SK-N-SH (cell line): ENCODE data around the gene SCUBE3. TPM values are rescaled to one million over a fixed set of nuclear protein-coding genes. Genes with fewer than 3 reads are reported as not detected.

ENCODE experiments used
- CTCF ChIA-PET: fragments of 300-600, 350-600 bp; formaldehyde crosslinking; extraction: SDS; loops from one replicate; lab custom pipeline; 2021; lab: Yijun Ruan, JAX
- POLR2A ChIA-PET: fragments of 350-600 bp; sonication (Branson Sonifier 250); formaldehyde crosslinking; extraction: SDS; loops from one replicate; lab custom pipeline; 2020; ENCODE audit warnings: antibody characterized with exemption, inconsistent platforms; lab: Yijun Ruan, JAX
- DNase-seq: peaks from one replicate; pipeline ENCODE4 v3.0.0; 2012
- H2AFZ ChIP-seq: fragments of 200-600 bp; sonication (generic); 2 replicates; pipeline ENCODE4 v1.8.1; 2016; ENCODE audit warnings: antibody characterized with exemption, mild to moderate bottlenecking, low read depth
- H3F3A ChIP-seq: fragments of 200-600 bp; sonication (generic); replicated peaks from 2 replicates; pipeline ENCODE3; 2016; ENCODE audit warnings: antibody characterized with exemption, mild to moderate bottlenecking; ENCODE audit not compliant: insufficient read depth
- H3K27ac ChIP-seq, 2 experiments: fragments of 200-500 bp in 1 of 2; fragments of 200-600 bp in 1 of 2; sonication (Bioruptor generic) in 1 of 2; sonication (generic), shearing (Covaris generic) in 1 of 2; 2 replicates each; pipeline versions ENCODE4 v1.5.1 to v1.6.1; 2014 to 2016; ENCODE audit warnings: low read depth in 2 of 2, inconsistent platforms in 1 of 2, low read length in 1 of 2, mild to moderate bottlenecking in 1 of 2, mixed read lengths in 1 of 2
- H3K27me3 ChIP-seq: fragments of 200-600 bp; sonication (generic), shearing (Covaris generic); 2 replicates; pipeline ENCODE4 v1.6.1; 2016; ENCODE audit warnings: mixed run types; ENCODE audit not compliant: insufficient read depth
- H3K36me3 ChIP-seq, 2 experiments: fragments of 200-500 bp in 1 of 2; fragments of 200-600 bp in 1 of 2; sonication (Bioruptor generic) in 1 of 2; sonication (generic) in 1 of 2; replicated peaks in 1 of 2; 2 replicates each; pipeline versions ENCODE3 to v1.5.1; 2014 to 2016; ENCODE audit warnings: low read length in 1 of 2, mild to moderate bottlenecking in 1 of 2; ENCODE audit not compliant: insufficient read depth in 2 of 2, control insufficient read depth in 1 of 2
- H3K4me1 ChIP-seq, 2 experiments: fragments of 200-500 bp in 1 of 2; fragments of 200-600 bp in 1 of 2; sonication (Bioruptor generic) in 1 of 2; sonication (generic), shearing (Covaris generic) in 1 of 2; 2 replicates each; pipeline versions ENCODE4 v1.5.1 to v1.6.1; 2014 to 2016; ENCODE audit warnings: low read depth in 1 of 2, low read length in 1 of 2, mixed run types in 1 of 2; ENCODE audit not compliant: insufficient read depth in 2 of 2, control insufficient read depth in 1 of 2
- H3K4me2 ChIP-seq: fragments of 200-600 bp; sonication (generic), shearing (Covaris generic); 2 replicates; pipeline ENCODE4 v1.6.1; 2017; ENCODE audit warnings: mixed run types
- H3K4me3 ChIP-seq, 2 experiments: fragments of 200-500 bp in 1 of 2; fragments of 200-600 bp in 1 of 2; sonication (Bioruptor generic) in 1 of 2; sonication (generic), shearing (Covaris generic) in 1 of 2; 2 replicates each; pipeline versions ENCODE4 v1.5.1 to v1.8.1; 2014 to 2016; ENCODE audit warnings: low read depth in 2 of 2, inconsistent platforms in 1 of 2, low read length in 1 of 2, mild to moderate bottlenecking in 1 of 2, mixed read lengths in 1 of 2, moderate library complexity in 1 of 2
- H3K79me2 ChIP-seq: fragments of 200-600 bp; sonication (generic); 2 replicates; pipeline ENCODE4 v1.8.1; 2017; ENCODE audit warnings: mild to moderate bottlenecking; ENCODE audit not compliant: insufficient read depth
- H3K9ac ChIP-seq: fragments of 200-600 bp; sonication (generic); 2 replicates; pipeline ENCODE4 v1.6.1; 2017; ENCODE audit warnings: mixed run types
- H3K9me2 ChIP-seq: fragments of 200-600 bp; sonication (generic); 2 replicates; pipeline ENCODE4 v1.6.1; 2017; ENCODE audit warnings: mixed run types
- H3K9me3 ChIP-seq: fragments of 200-600 bp; sonication (generic); 2 replicates; pipeline ENCODE4 v1.6.1; 2017; ENCODE audit warnings: mixed run types, mild to moderate bottlenecking, moderate library complexity
- H4K20me1 ChIP-seq: fragments of 200-600 bp; sonication (generic); 2 replicates; pipeline ENCODE4 v1.6.1; 2017; ENCODE audit warnings: mild to moderate bottlenecking, mixed run types; ENCODE audit not compliant: insufficient read depth
- ELF1 ChIP-seq: IDR thresholded peaks from 2 replicates; pipeline ENCODE4 v1.4.0; 2012
- FOSL2 ChIP-seq: IDR thresholded peaks from 2 replicates; pipeline ENCODE4 v1.4.0; 2012; ENCODE audit warnings: low read depth, mild to moderate bottlenecking, moderate library complexity, borderline replicate concordance
- FOXM1 ChIP-seq: IDR thresholded peaks from 2 replicates; pipeline ENCODE4 v1.4.0; 2012; ENCODE audit warnings: low read depth, mild to moderate bottlenecking
- GATA2 ChIP-seq: sonication (generic); formaldehyde crosslinking; IDR thresholded peaks from 2 replicates; pipeline ENCODE4 v1.5.0; 2020; ENCODE audit warnings: mild to moderate bottlenecking, missing genetic modification reagents
- IRF3 ChIP-seq: fragments of 150-350 bp; IDR thresholded peaks from 2 replicates; pipeline ENCODE4 v1.6.1; 2016; ENCODE audit warnings: mild to moderate bottlenecking, low read depth, low read length
- JUND ChIP-seq: IDR thresholded peaks from 2 replicates; pipeline ENCODE4 v1.4.0; 2012
- NFIC ChIP-seq: IDR thresholded peaks from 2 replicates; pipeline ENCODE4 v1.4.0; 2012; ENCODE audit warnings: borderline replicate concordance
- NRF1 ChIP-seq: IDR thresholded peaks from 2 replicates; pipeline ENCODE4 v1.6.1; 2012; ENCODE audit warnings: low read depth, mild to moderate bottlenecking, low read length
- PBX3 ChIP-seq: IDR thresholded peaks from 2 replicates; pipeline ENCODE4; 2012
- POLR2AphosphoS5 ChIP-seq: IDR thresholded peaks from 2 replicates; pipeline ENCODE4 v1.6.1; 2012; ENCODE audit warnings: low read depth, low read length
- RXRA ChIP-seq: IDR thresholded peaks from 2 replicates; pipeline ENCODE4 v1.4.0; 2012; ENCODE audit warnings: low read depth, mild to moderate bottlenecking, borderline replicate concordance
- SIN3A ChIP-seq: IDR thresholded peaks from 2 replicates; pipeline ENCODE4 v1.6.1; 2012; ENCODE audit warnings: low read depth, mild to moderate bottlenecking, low read length, moderate library complexity, borderline replicate concordance
- TAF1 ChIP-seq: IDR thresholded peaks from 2 replicates; pipeline ENCODE4 v1.6.1; 2012; ENCODE audit warnings: low read depth, mild to moderate bottlenecking, low read length, moderate library complexity, borderline replicate concordance
- TCF12 ChIP-seq: IDR thresholded peaks from 2 replicates; pipeline ENCODE4 v1.4.0; 2012
- USF1 ChIP-seq: IDR thresholded peaks from 2 replicates; pipeline ENCODE4 v1.4.0; 2012; ENCODE audit warnings: low read depth, borderline replicate concordance
- WGBS: methylation state at CpG from one replicate; pipeline ENCODE4 v1.1.6; 2017; ENCODE audit warnings: low lambda C conversion rate; 5-methylcytosine and 5-hydroxymethylcytosine counted together
- polyA plus RNA-seq, 3 experiments: library from polyadenylated mRNA; depleted of rRNA; stranded (reverse); fragments of >200 nt; gene quantifications; 2 replicates each; pipeline ENCODE4 v1.2.3, GENCODE V29; 2012

The SCUBE3 gene
- 1.8 and 2.0 TPM in 2 replicates for polyA plus RNA-seq (2012; rRNA removed)
- polyA plus RNA-seq (2012; cell fraction: cytosol; rRNA removed) = 1.2 and 1.8 TPM in 2 replicates
- polyA plus RNA-seq (2012; cell fraction: nucleus; rRNA removed) = 2.7 and 4.3 TPM in 2 replicates

GRCh38 chr6:35213824-35214756 is at the start of gene SCUBE3:
TSS of gene SCUBE3 (plus strand) at chr6:35213956. CDS start at chr6:35214419, 463 bp downstream.
- peaks cover 9% of the 10 kb centered on the region; the same call in 1 of the 2 replicates for H3K79me2 ChIP-seq
- POLR2A ChIA-PET = interaction anchor here (0.6 kb wide), 1 partner anchor 247 kb away, joined by 3 read pairs; no protein-coding TSS in a partner anchor

GRCh38 chr6:35164277-35164676 is 49.5 kb upstream of the SCUBE3 start:
- ChIA-PET POLR2A (no interaction called here), CTCF (interaction anchor here (1.4 to 5.2 kb wide), 2 partner anchors 24 to 51 kb away, joined by 3 to 28 read pairs; no protein-coding TSS in a partner anchor)
- no peaks in the 10 kb centered on the region for H3F3A ChIP-seq
- no peak overlapping the region for H3K4me3 ChIP-seq
- no peak overlapping the region for H3K9ac ChIP-seq
- H3K79me2 ChIP-seq = no peaks in the 10 kb centered on the region
- H3K36me3 ChIP-seq = no peaks in the 10 kb centered on the region
- no peaks in the 10 kb centered on the region for H4K20me1 ChIP-seq
- no peak for TF ChIP-seq JUND
- no peak for TF ChIP-seq FOXM1
- TF ChIP-seq PBX3 = no peak
- TF ChIP-seq GATA2 (CRISPR knock-in tag) = no peak
- TF ChIP-seq NRF1 = no peak
- TF ChIP-seq TCF12 = no peak
- TF ChIP-seq USF1 = no peak
- H3K9me2 ChIP-seq = no peaks in the 10 kb centered on the region
- H3K9me3 ChIP-seq = no peaks in the 10 kb centered on the region; the same call in 1 of the 2 replicates
- DNase-seq = no peak
- H3K4me2 ChIP-seq = no peak overlapping the region
- H3K27me3 ChIP-seq = no peaks in the 10 kb centered on the region
- WGBS = 82% methylated on average over 6 of the region's 6 CpGs
- H3K4me1 ChIP-seq = peaks cover 0 to 26% of the 10 kb centered on the region in 2 experiments; a peak in 2 of 4 replicates
- no peak overlapping the region for H3K27ac ChIP-seq
- H2AFZ ChIP-seq = no peak overlapping the region

More at GRCh38 chr6:35213824-35214756, at the start of gene SCUBE3:
- peak within 1 kb of the TSS; percentile 54; the same call in 1 of the 2 replicates for H3K9ac ChIP-seq
- H3F3A ChIP-seq = no peaks in the 10 kb centered on the region
- H3K4me1 ChIP-seq = peaks cover 0 to 4% of the 10 kb centered on the region in 2 experiments; a peak in 1 of 4 replicates
- H3K27ac ChIP-seq = no peak within 1 kb of the TSS
- peak within 1 kb of the TSS; percentile 52 to 63 for H3K4me3 ChIP-seq
- peak within 1 kb of the TSS; percentile 90 for H3K4me2 ChIP-seq
- H2AFZ ChIP-seq = peak within 1 kb of the TSS; percentile 88
- H3K27me3 ChIP-seq = no peaks in the 10 kb centered on the region
- peak; percentile 92 for DNase-seq
- CTCF ChIA-PET = interaction anchor here (0.6 to 4.3 kb wide), 9 partner anchors 9 to 1443 kb away, joined by 3 to 29 read pairs (median 3); no protein-coding TSS in a partner anchor
- no peaks in the 10 kb centered on the region for H4K20me1 ChIP-seq
- TF ChIP-seq NFIC = no peak
- no peak for TF ChIP-seq POLR2AphosphoS5
- no peak for TF ChIP-seq RXRA
- TF ChIP-seq TCF12 = no peak
- no peak for TF ChIP-seq FOSL2
- no peak for TF ChIP-seq SIN3A
- no peak for TF ChIP-seq TAF1
- no peak for TF ChIP-seq JUND
- TF ChIP-seq ELF1 = no peak
- no peak for TF ChIP-seq IRF3
- TF ChIP-seq FOXM1 = no peak
- no peaks in the 10 kb centered on the region for H3K36me3 ChIP-seq
- no peaks in the 10 kb centered on the region for H3K9me3 ChIP-seq
- H3K9me2 ChIP-seq = no peaks in the 10 kb centered on the region
- 13% methylated on average over 22 of the region's 89 CpGs for WGBS
